MM.1S (cell line): ENCODE results near the gene ATP23.

Source experiments
- DNase-seq: peaks from one replicate; pipeline ENCODE4 v3.0.0-alpha.2; 2015
- H2AFZ ChIP-seq: fragments of 300-600 bp; sonication (generic); 2 replicates; pipeline ENCODE4 v1.6.0; 2016; ENCODE audit warnings: antibody characterized with exemption, low read length
- H3F3A ChIP-seq: fragments of 300-600 bp; sonication (generic); 2 replicates; pipeline ENCODE4 v1.6.1; 2016; ENCODE audit warnings: mild to moderate bottlenecking, antibody characterized with exemption, low read length, moderate library complexity, mixed read lengths; ENCODE audit not compliant: insufficient read depth
- H3K27ac ChIP-seq: fragments of 300-600 bp; sonication (generic); 2 replicates; pipeline ENCODE4 v1.5.1; 2016; ENCODE audit warnings: mild to moderate bottlenecking, low read length
- H3K27me3 ChIP-seq: fragments of 300-600 bp; sonication (generic); replicated peaks from 2 replicates; pipeline ENCODE4 v1.6.0; 2016; ENCODE audit warnings: low read length; ENCODE audit not compliant: insufficient read depth
- H3K36me3 ChIP-seq: fragments of 300-600 bp; sonication (generic); replicated peaks from 2 replicates; pipeline ENCODE4 v1.6.1; 2016; ENCODE audit warnings: mild to moderate bottlenecking, low read length, mixed read lengths; ENCODE audit not compliant: insufficient read depth
- H3K4me1 ChIP-seq: fragments of 300-600 bp; sonication (generic); 2 replicates; pipeline ENCODE4 v1.6.1; 2016; ENCODE audit warnings: low read length, mixed read lengths
- H3K4me2 ChIP-seq: fragments of 300-600 bp; sonication (generic); 2 replicates; pipeline ENCODE4 v1.6.0; 2016; ENCODE audit warnings: low read depth, low read length
- H3K4me3 ChIP-seq: fragments of 300-600 bp; sonication (generic); 2 replicates; pipeline ENCODE4 v1.5.1; 2016; ENCODE audit warnings: low read length, mixed read lengths
- H3K79me2 ChIP-seq: fragments of 300-600 bp; sonication (generic); 2 replicates; pipeline ENCODE4 v1.6.1; 2016; ENCODE audit warnings: mixed run types, low read length, mixed read lengths
- H3K9ac ChIP-seq: fragments of 300-600 bp; sonication (generic); 2 replicates; pipeline ENCODE4 v1.6.1; 2016; ENCODE audit warnings: low read length, mixed read lengths
- H3K9me2 ChIP-seq: fragments of 300-600 bp; sonication (generic); replicated peaks from 2 replicates; pipeline ENCODE4 v1.6.1; 2016; ENCODE audit warnings: mild to moderate bottlenecking, low read length, mixed read lengths; ENCODE audit not compliant: insufficient read depth
- H3K9me3 ChIP-seq: fragments of 300-600 bp; sonication (generic); replicated peaks from 2 replicates; pipeline ENCODE4 v1.6.1; 2016; ENCODE audit warnings: mild to moderate bottlenecking, low read length, mixed read lengths; ENCODE audit not compliant: insufficient read depth
- H4K20me1 ChIP-seq: fragments of 300-600 bp; sonication (generic); 2 replicates; pipeline ENCODE4 v1.6.1; 2016; ENCODE audit warnings: mild to moderate bottlenecking, low read length, moderate library complexity, mixed read lengths; ENCODE audit not compliant: insufficient read depth
- CTCF ChIP-seq: fragments of 300-600 bp; sonication (generic); IDR thresholded peaks from 2 replicates; pipeline ENCODE4 v1.5.1; 2016; ENCODE audit warnings: antibody characterized with exemption, low read length, mixed read lengths
- EZH2 ChIP-seq: fragments of 300-600 bp; sonication (generic); optimal IDR thresholded peaks from 2 replicates; pipeline ENCODE3; 2017; ENCODE audit warnings: low read depth, mild to moderate bottlenecking, antibody characterized with exemption, low read length, mixed read lengths
- EZH2phosphoT487 ChIP-seq: fragments of 300-600 bp; sonication (generic); IDR thresholded peaks from 2 replicates; pipeline ENCODE4 v1.6.1; 2018; ENCODE audit warnings: antibody characterized with exemption, low read length

ATP23 gene

DNA sequence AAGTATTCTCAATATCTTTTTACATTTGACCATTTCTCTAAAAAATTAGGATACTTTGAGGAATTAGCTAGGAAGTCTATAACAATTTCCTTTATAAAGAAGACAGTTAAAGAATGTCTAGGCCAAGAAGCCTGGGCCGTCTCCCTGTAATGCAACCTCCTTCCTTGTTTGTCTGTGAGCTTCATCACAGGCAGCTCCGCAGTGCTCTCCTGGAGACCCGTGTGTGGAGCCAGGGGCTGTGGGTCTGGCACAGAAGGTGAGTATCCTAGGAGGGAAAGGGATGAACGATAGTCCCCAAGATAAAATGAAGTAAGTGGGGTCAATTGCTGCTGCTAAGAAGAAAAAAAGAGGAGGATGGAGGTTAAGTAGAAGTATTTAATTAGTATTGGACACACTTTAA, 31.8 kb upstream of the ATP23 start:
- no peak overlapping the region for H3K27ac ChIP-seq
- DNase-seq, result no peak
- no peaks in the 10 kb centered on the region for H3K36me3 ChIP-seq
- no peaks in the 10 kb centered on the region for H3K9me3 ChIP-seq
- no peak overlapping the region for H3K4me3 ChIP-seq
- H3F3A ChIP-seq, result no peaks in the 10 kb centered on the region
- no peak overlapping the region for H3K4me2 ChIP-seq
- no peak overlapping the region for H2AFZ ChIP-seq
- H3K9me2 ChIP-seq, result no peaks in the 10 kb centered on the region
- no peaks in the 10 kb centered on the region for H3K27me3 ChIP-seq
- TF ChIP-seq EZH2 (no peak), EZH2phosphoT487 (no peak), CTCF (no peak)
- H3K9ac ChIP-seq, result no peak overlapping the region
- H3K4me1 ChIP-seq, result no peaks in the 10 kb centered on the region; the same call in 1 of the 2 replicates
- no peaks in the 10 kb centered on the region for H3K79me2 ChIP-seq
- H4K20me1 ChIP-seq, result no peaks in the 10 kb centered on the region

DNA sequence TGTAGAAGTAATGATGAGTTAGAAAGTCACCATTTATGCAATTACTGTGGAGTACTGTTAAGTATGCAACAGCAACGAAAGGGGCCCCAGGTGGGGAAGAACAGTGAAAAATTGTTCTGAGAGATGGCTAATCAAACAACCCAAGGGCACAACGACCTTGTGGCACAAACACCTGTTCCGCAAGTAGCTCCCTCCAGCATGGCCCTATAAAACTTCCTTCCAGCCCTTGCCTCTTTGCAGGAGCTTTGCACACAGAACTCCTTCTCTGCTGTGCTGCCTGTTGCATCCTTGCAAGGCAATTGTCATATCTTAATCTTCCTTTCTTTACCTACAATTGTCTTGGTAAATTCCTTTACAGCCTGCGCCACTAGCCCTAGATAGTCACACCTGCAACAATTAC, 23.2 kb upstream of the ATP23 start:
- Histone ChIP-seq H3K36me3 (no peaks in the 10 kb centered on the region), H3K9me3 (no peaks in the 10 kb centered on the region), H4K20me1 (no peaks in the 10 kb centered on the region), H3K4me1 (no peaks in the 10 kb centered on the region), H3F3A (no peaks in the 10 kb centered on the region), H2AFZ (no peak overlapping the region), H3K4me3 (no peak overlapping the region), H3K27me3 (no peaks in the 10 kb centered on the region), H3K79me2 (no peaks in the 10 kb centered on the region), H3K27ac (no peak overlapping the region), H3K9ac (no peak overlapping the region), H3K9me2 (no peaks in the 10 kb centered on the region), H3K4me2 (no peak overlapping the region)
- TF ChIP-seq EZH2, result no peak
- TF ChIP-seq CTCF, result no peak
- no peak for TF ChIP-seq EZH2phosphoT487
- DNase-seq, result no peak

- H3K9me3 ChIP-seq, result no peaks in the 10 kb centered on the region
- no peak for DNase-seq
- H3F3A ChIP-seq, result no peaks in the 10 kb centered on the region
- H4K20me1 ChIP-seq, result no peaks in the 10 kb centered on the region
- no peaks in the 10 kb centered on the region for H3K4me1 ChIP-seq
- H3K27ac ChIP-seq, result no peak overlapping the region
- no peaks in the 10 kb centered on the region for H3K36me3 ChIP-seq
- no peaks in the 10 kb centered on the region for H3K9me2 ChIP-seq
- no peaks in the 10 kb centered on the region for H3K79me2 ChIP-seq
- H3K9ac ChIP-seq, result no peak overlapping the region
- H3K27me3 ChIP-seq, result no peaks in the 10 kb centered on the region
- TF ChIP-seq EZH2phosphoT487, result no peak
- TF ChIP-seq CTCF, result no peak
- TF ChIP-seq EZH2, result no peak
- H3K4me3 ChIP-seq, result no peak overlapping the region
- H3K4me2 ChIP-seq, result no peak overlapping the region
- no peak overlapping the region for H2AFZ ChIP-seq
These were observed 14.3 kb upstream of the ATP23 start for GRCh38 chr12:57927086-57927485.
